Fibroblast of lung (primary cell): ENCODE data around the gene SMAD3. TPM values are rescaled to one million over a fixed set of nuclear protein-coding genes. Genes with fewer than 3 reads are reported as not detected.

Source experiments
- DNase-seq, 2 donors: peaks; one replicate each; pipeline versions ENCODE4 v3.0.0 to v3.0.0-alpha.2; 2010; ENCODE audit warnings: low read depth in 2 of 2
- H2AFZ ChIP-seq: 2 replicates; pipeline ENCODE4 v1.5.1; 2012; ENCODE audit warnings: low read length, control low read depth, inconsistent platforms
- H3K27ac ChIP-seq: 2 replicates; pipeline ENCODE4 v1.5.1; 2011; ENCODE audit warnings: low read length, control low read depth; ENCODE audit not compliant: insufficient read depth
- H3K27me3 ChIP-seq: 2 replicates; pipeline ENCODE4 v1.5.1; 2011; ENCODE audit warnings: mild to moderate bottlenecking, low read length; ENCODE audit not compliant: control insufficient read depth, insufficient read depth
- H3K36me3 ChIP-seq: 2 replicates; pipeline ENCODE4 v1.5.1; 2011; ENCODE audit warnings: low read length; ENCODE audit not compliant: control insufficient read depth, insufficient read depth
- H3K4me1 ChIP-seq: 2 replicates; pipeline ENCODE4 v1.5.1; 2011; ENCODE audit warnings: low read length; ENCODE audit not compliant: control insufficient read depth, insufficient read depth; ENCODE audit errors: extremely low read depth
- H3K4me2 ChIP-seq: 2 replicates; pipeline ENCODE4 v1.5.1; 2011; ENCODE audit warnings: low read length, control low read depth; ENCODE audit not compliant: insufficient read depth; ENCODE audit errors: extremely low read depth
- H3K4me3 ChIP-seq, 4 experiments: fragments of 200-600 bp in 1 of 4; sonication (generic) in 1 of 4; replicated peaks in 1 of 4; 2 replicates each; pipeline ENCODE4 v1.5.1; 2011 to 2016; ENCODE audit warnings: low read length in 4 of 4, low read depth in 3 of 4, mild to moderate bottlenecking in 3 of 4, control low read depth in 2 of 4, inconsistent platforms in 1 of 4, mixed read lengths in 1 of 4; ENCODE audit not compliant: insufficient read depth in 1 of 4; ENCODE audit errors: control extremely low read depth in 1 of 4
- H3K79me2 ChIP-seq: 2 replicates; pipeline ENCODE4 v1.5.1; 2012; ENCODE audit warnings: mild to moderate bottlenecking, low read length, inconsistent platforms; ENCODE audit not compliant: control insufficient read depth, insufficient read depth
- H3K9ac ChIP-seq: 2 replicates; pipeline ENCODE4 v1.5.1; 2011; ENCODE audit warnings: mild to moderate bottlenecking, low read length, control low read depth; ENCODE audit not compliant: insufficient read depth
- H3K9me3 ChIP-seq: 2 replicates; pipeline ENCODE4 v1.5.1; 2012; ENCODE audit warnings: low read depth, low read length; ENCODE audit not compliant: control insufficient read depth, insufficient read depth
- H4K20me1 ChIP-seq: 2 replicates; pipeline ENCODE4 v1.5.1; 2011; ENCODE audit warnings: low read length; ENCODE audit not compliant: control insufficient read depth, insufficient read depth; ENCODE audit errors: extremely low read depth
- CTCF ChIP-seq, 2 donors: IDR thresholded peaks in 1 of 2; conservative IDR thresholded peaks in 1 of 2; 1 replicate in 1 of 2; 2 replicates in 1 of 2; pipeline ENCODE4 v1.5.1; 2011 to 2012; ENCODE audit warnings: low read length in 2 of 2, control low read depth in 1 of 2, inconsistent platforms in 1 of 2, low read depth in 1 of 2, mild to moderate bottlenecking in 1 of 2
- EZH2 ChIP-seq: IDR thresholded peaks from 2 replicates; pipeline ENCODE4 v1.5.1; 2012; ENCODE audit warnings: low read length, control low read depth, mild to moderate bottlenecking; ENCODE audit errors: missing control alignments
- polyA plus RNA-seq, 2 donors: library from polyadenylated mRNA; depleted of rRNA in 1 of 2; stranded (reverse) in 1 of 2; unstranded in 1 of 2; fragments of >200 nt; gene quantifications; 2 replicates each; pipeline ENCODE4 v1.2.1, GENCODE V29; 2011 to 2012; ENCODE audit warnings: missing spikeins in 1 of 2
- total RNA-seq: library from RNA; depleted of rRNA; stranded (reverse); fragments of >200 nt; gene quantifications from 2 replicates; pipeline ENCODE4 v1.2.1, GENCODE V29; 2014

The SMAD3 gene
- total and polyA plus RNA-seq, 2 donors (not counting 1 experiment from before 2014, with no cell fraction given) = 69.9 to 173 TPM

- DNase-seq = no peak
- Histone ChIP-seq H3K27me3 (no peaks in the 10 kb centered on the region), H3K4me2 (no peak overlapping the region), H3K9ac (no peak overlapping the region), H4K20me1 (no peaks in the 10 kb centered on the region), H3K9me3 (no peaks in the 10 kb centered on the region), H3K79me2 (peaks cover 17% of the 10 kb centered on the region), H2AFZ (no peak overlapping the region), H3K27ac (no peak overlapping the region), H3K4me3 (no peak overlapping the region), H3K4me1 (peaks cover 5% of the 10 kb centered on the region), H3K36me3 (peaks cover 2% of the 10 kb centered on the region)
- TF ChIP-seq EZH2 (no peak), CTCF (conservative IDR thresholded peaks at IDR 0.05 in 1 of 2, IDR thresholded peaks at IDR 0.05 in 1 of 2; ENCODE audit: low read depth in 1 of 2, low read length in 2 of 2) (no peak)
Observed at GRCh38 chr15:67062369-67062985, 2.9 kb upstream of the SMAD3 start.

GRCh38 chr15:67063689-67064606 is 1.5 kb upstream of the SMAD3 start:
- Histone ChIP-seq H3K9ac (no peak overlapping the region), H4K20me1 (no peaks in the 10 kb centered on the region), H3K4me3 (peak overlapping the region in 2 of 4 experiments; percentile 42 to 97), H3K4me2 (peak overlapping the region; percentile 96), H3K36me3 (peaks cover 4% of the 10 kb centered on the region), H3K27ac (no peak overlapping the region), H2AFZ (no peak overlapping the region), H3K79me2 (peaks cover 31% of the 10 kb centered on the region), H3K4me1 (peaks cover 3% of the 10 kb centered on the region), H3K9me3 (no peaks in the 10 kb centered on the region), H3K27me3 (no peaks in the 10 kb centered on the region)
- no peak for TF ChIP-seq EZH2
- TF ChIP-seq CTCF (conservative IDR thresholded peaks at IDR 0.05 in 1 of 2, IDR thresholded peaks at IDR 0.05 in 1 of 2; ENCODE audit: low read depth in 1 of 2, low read length in 2 of 2) = no peak
- peak in 1 of 2 donors; percentile 69 for DNase-seq
